SK-N-SH (cell line): ENCODE measurements around the gene CHD6. TPM values are rescaled to one million over a fixed set of nuclear protein-coding genes. Genes with fewer than 3 reads are reported as not detected.

ENCODE experiments used
- CTCF ChIA-PET: fragments of 300-600, 350-600 bp; formaldehyde crosslinking; extraction: SDS; loops from one replicate; lab custom pipeline; 2021; lab: Yijun Ruan, JAX
- POLR2A ChIA-PET: fragments of 350-600 bp; sonication (Branson Sonifier 250); formaldehyde crosslinking; extraction: SDS; loops from one replicate; lab custom pipeline; 2020; ENCODE audit warnings: antibody characterized with exemption, inconsistent platforms; lab: Yijun Ruan, JAX
- DNase-seq: peaks from one replicate; pipeline ENCODE4 v3.0.0; 2012
- H2AFZ ChIP-seq: fragments of 200-600 bp; sonication (generic); 2 replicates; pipeline ENCODE4 v1.8.1; 2016; ENCODE audit warnings: antibody characterized with exemption, mild to moderate bottlenecking, low read depth
- H3F3A ChIP-seq: fragments of 200-600 bp; sonication (generic); replicated peaks from 2 replicates; pipeline ENCODE3; 2016; ENCODE audit warnings: antibody characterized with exemption, mild to moderate bottlenecking; ENCODE audit not compliant: insufficient read depth
- H3K27ac ChIP-seq, 2 experiments: fragments of 200-500 bp in 1 of 2; fragments of 200-600 bp in 1 of 2; sonication (Bioruptor generic) in 1 of 2; sonication (generic), shearing (Covaris generic) in 1 of 2; 2 replicates each; pipeline versions ENCODE4 v1.5.1 to v1.6.1; 2014 to 2016; ENCODE audit warnings: low read depth in 2 of 2, inconsistent platforms in 1 of 2, low read length in 1 of 2, mild to moderate bottlenecking in 1 of 2, mixed read lengths in 1 of 2
- H3K27me3 ChIP-seq: fragments of 200-600 bp; sonication (generic), shearing (Covaris generic); 2 replicates; pipeline ENCODE4 v1.6.1; 2016; ENCODE audit warnings: mixed run types; ENCODE audit not compliant: insufficient read depth
- H3K36me3 ChIP-seq, 2 experiments: fragments of 200-500 bp in 1 of 2; fragments of 200-600 bp in 1 of 2; sonication (Bioruptor generic) in 1 of 2; sonication (generic) in 1 of 2; replicated peaks in 1 of 2; 2 replicates each; pipeline versions ENCODE3 to v1.5.1; 2014 to 2016; ENCODE audit warnings: low read length in 1 of 2, mild to moderate bottlenecking in 1 of 2; ENCODE audit not compliant: insufficient read depth in 2 of 2, control insufficient read depth in 1 of 2
- H3K4me1 ChIP-seq, 2 experiments: fragments of 200-500 bp in 1 of 2; fragments of 200-600 bp in 1 of 2; sonication (Bioruptor generic) in 1 of 2; sonication (generic), shearing (Covaris generic) in 1 of 2; 2 replicates each; pipeline versions ENCODE4 v1.5.1 to v1.6.1; 2014 to 2016; ENCODE audit warnings: low read depth in 1 of 2, low read length in 1 of 2, mixed run types in 1 of 2; ENCODE audit not compliant: insufficient read depth in 2 of 2, control insufficient read depth in 1 of 2
- H3K4me2 ChIP-seq: fragments of 200-600 bp; sonication (generic), shearing (Covaris generic); 2 replicates; pipeline ENCODE4 v1.6.1; 2017; ENCODE audit warnings: mixed run types
- H3K4me3 ChIP-seq, 2 experiments: fragments of 200-500 bp in 1 of 2; fragments of 200-600 bp in 1 of 2; sonication (Bioruptor generic) in 1 of 2; sonication (generic), shearing (Covaris generic) in 1 of 2; 2 replicates each; pipeline versions ENCODE4 v1.5.1 to v1.8.1; 2014 to 2016; ENCODE audit warnings: low read depth in 2 of 2, inconsistent platforms in 1 of 2, low read length in 1 of 2, mild to moderate bottlenecking in 1 of 2, mixed read lengths in 1 of 2, moderate library complexity in 1 of 2
- H3K79me2 ChIP-seq: fragments of 200-600 bp; sonication (generic); 2 replicates; pipeline ENCODE4 v1.8.1; 2017; ENCODE audit warnings: mild to moderate bottlenecking; ENCODE audit not compliant: insufficient read depth
- H3K9ac ChIP-seq: fragments of 200-600 bp; sonication (generic); 2 replicates; pipeline ENCODE4 v1.6.1; 2017; ENCODE audit warnings: mixed run types
- H3K9me2 ChIP-seq: fragments of 200-600 bp; sonication (generic); 2 replicates; pipeline ENCODE4 v1.6.1; 2017; ENCODE audit warnings: mixed run types
- H3K9me3 ChIP-seq: fragments of 200-600 bp; sonication (generic); 2 replicates; pipeline ENCODE4 v1.6.1; 2017; ENCODE audit warnings: mixed run types, mild to moderate bottlenecking, moderate library complexity
- H4K20me1 ChIP-seq: fragments of 200-600 bp; sonication (generic); 2 replicates; pipeline ENCODE4 v1.6.1; 2017; ENCODE audit warnings: mild to moderate bottlenecking, mixed run types; ENCODE audit not compliant: insufficient read depth
- EP300 ChIP-seq, 2 experiments: IDR thresholded peaks; 2 replicates each; pipeline versions ENCODE4 v1.4.0 to v1.6.1; 2012; ENCODE audit warnings: borderline replicate concordance in 1 of 2, low read depth in 1 of 2, low read length in 1 of 2
- EZH2phosphoT487 ChIP-seq: fragments of 200-600 bp; sonication (generic); IDR thresholded peaks from 2 replicates; pipeline ENCODE4 v1.6.1; 2017; ENCODE audit warnings: low read depth, mixed run types, mild to moderate bottlenecking, antibody characterized with exemption, moderate library complexity, borderline replicate concordance
- IRF3 ChIP-seq: fragments of 150-350 bp; IDR thresholded peaks from 2 replicates; pipeline ENCODE4 v1.6.1; 2016; ENCODE audit warnings: mild to moderate bottlenecking, low read depth, low read length
- MAX ChIP-seq: IDR thresholded peaks from 2 replicates; pipeline ENCODE4 v1.4.0; 2012; ENCODE audit warnings: low read depth
- MEF2A ChIP-seq: IDR thresholded peaks from 2 replicates; pipeline ENCODE4 v1.4.0; 2012; ENCODE audit warnings: low read depth, borderline replicate concordance
- MXI1 ChIP-seq: IDR thresholded peaks from 2 replicates; pipeline ENCODE4 v1.6.1; 2012; ENCODE audit warnings: mild to moderate bottlenecking, low read depth, low read length, improper control_type of control experiment
- RCOR1 ChIP-seq: fragments of 150-350 bp; IDR thresholded peaks from 2 replicates; pipeline ENCODE4 v1.6.1; 2017; ENCODE audit warnings: antibody characterized with exemption, low read length
- SIN3A ChIP-seq: IDR thresholded peaks from 2 replicates; pipeline ENCODE4 v1.6.1; 2012; ENCODE audit warnings: low read depth, mild to moderate bottlenecking, low read length, moderate library complexity, borderline replicate concordance
- SMC3 ChIP-seq: IDR thresholded peaks from 2 replicates; pipeline ENCODE4 v1.6.1; 2012; ENCODE audit warnings: low read depth, low read length, improper control_type of control experiment
- TCF12 ChIP-seq: IDR thresholded peaks from 2 replicates; pipeline ENCODE4 v1.4.0; 2012
- WGBS: methylation state at CpG from one replicate; pipeline ENCODE4 v1.1.6; 2017; ENCODE audit warnings: low lambda C conversion rate; 5-methylcytosine and 5-hydroxymethylcytosine counted together
- polyA plus RNA-seq, 3 experiments: library from polyadenylated mRNA; depleted of rRNA; stranded (reverse); fragments of >200 nt; gene quantifications; 2 replicates each; pipeline ENCODE4 v1.2.3, GENCODE V29; 2012

The CHD6 gene
- polyA plus RNA-seq, 1 of the 3 experiments (the other 2 are of a cell fraction), result 7.1 TPM

DNA sequence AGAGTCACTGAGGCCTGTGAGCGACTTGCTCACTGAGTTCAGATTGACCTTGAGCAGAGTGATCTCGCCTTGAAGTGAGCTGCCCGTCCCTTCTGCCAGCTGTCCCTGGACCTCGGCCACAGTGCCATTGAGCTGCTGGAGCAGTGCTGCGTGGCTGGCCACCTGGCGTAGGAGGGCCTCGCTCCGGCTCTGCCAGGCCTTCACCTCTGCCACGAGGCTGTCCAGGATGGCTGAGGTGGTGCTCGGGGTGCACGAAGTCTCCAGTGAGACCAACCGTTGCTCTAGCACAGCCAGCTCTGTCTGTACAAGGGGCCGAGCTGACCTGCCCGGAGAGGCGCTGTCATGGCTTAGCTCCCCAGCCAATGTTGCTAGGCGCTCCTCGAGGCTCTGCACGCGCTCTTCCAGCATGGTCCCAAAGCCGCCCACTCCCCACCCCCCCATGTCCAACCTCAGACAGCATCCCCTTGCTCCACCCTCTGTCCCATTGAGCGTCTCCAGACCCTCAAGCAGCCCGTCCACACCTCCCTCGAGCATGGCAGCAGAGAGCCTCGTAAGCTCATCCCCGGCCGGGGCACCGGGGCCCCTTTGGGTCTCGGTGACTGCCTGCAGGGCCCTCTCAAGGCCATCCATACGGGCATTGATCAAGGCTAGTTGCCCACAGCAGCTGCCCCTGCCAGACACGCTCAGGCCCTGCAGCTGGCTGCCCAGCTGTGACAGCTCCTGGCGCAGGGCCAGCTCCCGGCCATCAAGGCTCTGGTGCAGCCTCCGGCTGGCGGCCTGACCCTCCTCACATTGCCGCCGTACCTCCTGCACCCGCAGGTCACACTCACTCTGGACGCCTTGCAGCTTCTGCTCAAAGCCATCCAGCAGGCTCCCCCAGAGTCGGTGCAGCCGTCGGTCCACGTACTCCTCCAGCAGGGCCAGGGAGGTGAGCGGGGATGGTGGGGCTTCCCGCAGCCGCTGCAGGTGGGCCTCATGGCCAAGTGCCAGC lies 256.1 kb downstream of the CHD6 start:
- H3K79me2 ChIP-seq, result no peaks in the 10 kb centered on the region
- no peaks in the 10 kb centered on the region for H3K36me3 ChIP-seq
- peak in 1 of 2 experiments; percentile 8; a peak in 1 of 4 replicates for TF ChIP-seq EP300 (IDR thresholded peaks at IDR 0.05; ENCODE audit: borderline replicate concordance in 1 of 2, low read depth in 1 of 2, low read length in 1 of 2)
- TF ChIP-seq RCOR1, result no peak
- TF ChIP-seq SMC3, result no peak
- no peak for TF ChIP-seq MEF2A
- peak; percentile 19; the same call in 1 of the 2 replicates for TF ChIP-seq MXI1
- TF ChIP-seq MAX, result no peak
- no peak for TF ChIP-seq TCF12
- no peak for TF ChIP-seq SIN3A
- no peak for TF ChIP-seq IRF3
- no peaks in the 10 kb centered on the region for H3F3A ChIP-seq
- H3K4me1 ChIP-seq, result peaks cover 0 to 13% of the 10 kb centered on the region in 2 experiments; a peak in 1 of 4 replicates
- ChIA-PET POLR2A (no interaction called here), CTCF (interaction anchor here (1.2 to 8.1 kb wide), 2 partner anchors 22 to 49 kb away, joined by 5 to 55 read pairs; partner anchors contain the start of gene LPIN3)
- H3K9me3 ChIP-seq, result no peaks in the 10 kb centered on the region
- H2AFZ ChIP-seq, result no peak overlapping the region
- H3K9me2 ChIP-seq, result no peaks in the 10 kb centered on the region
- H3K9ac ChIP-seq, result no peak overlapping the region
- peak; percentile 85 for DNase-seq
- no peak overlapping the region for H3K27ac ChIP-seq
- H3K27me3 ChIP-seq, result peaks cover 20% of the 10 kb centered on the region
- H4K20me1 ChIP-seq, result no peaks in the 10 kb centered on the region
- no peak overlapping the region for H3K4me2 ChIP-seq
- WGBS, result 77% methylated on average over 26 of the region's 45 CpGs
- no peak overlapping the region for H3K4me3 ChIP-seq

GRCh38 chr20:41360831-41361756 lies 257.1 kb downstream of the CHD6 start:
- Histone ChIP-seq H3K27me3 (peaks cover 16% of the 10 kb centered on the region), H3K36me3 (no peaks in the 10 kb centered on the region), H3K9ac (no peak overlapping the region), H4K20me1 (no peaks in the 10 kb centered on the region), H3K9me3 (no peaks in the 10 kb centered on the region), H3K27ac (no peak overlapping the region; a peak in 1 of 4 replicates), H3F3A (no peaks in the 10 kb centered on the region), H3K4me3 (no peak overlapping the region), H3K4me2 (no peak overlapping the region), H2AFZ (no peak overlapping the region), H3K9me2 (no peaks in the 10 kb centered on the region), H3K4me1 (peaks cover 0 to 13% of the 10 kb centered on the region in 2 experiments; a peak in 1 of 4 replicates), H3K79me2 (no peaks in the 10 kb centered on the region)
- no peak for DNase-seq
- WGBS, result 72% methylated on average over 7 of the region's 22 CpGs
- CTCF ChIA-PET, result interaction anchor here (1.1 to 8.1 kb wide), 3 partner anchors 11 to 50 kb away, joined by 5 to 55 read pairs (median 6); partner anchors contain the start of gene LPIN3
- POLR2A ChIA-PET, result no interaction called here
- no peak for TF ChIP-seq EZH2phosphoT487
- TF ChIP-seq TCF12, result no peak
